Uterus (tissue), 4 donors: ENCODE data around the gene TRIM65. TPM values are rescaled to one million over a fixed set of nuclear protein-coding genes. Genes with fewer than 3 reads are reported as not detected.

ENCODE experiments used
- DNase-seq, 2 donors: peaks; one replicate each; pipeline ENCODE4 v3.0.0-alpha.2; 2019 to 2020
- H3K27ac ChIP-seq, 2 donors: fragments of 200-600 bp; sonication (generic); 1 replicate in 1 of 2; 2 replicates in 1 of 2; pipeline ENCODE4 v1.5.1; 2016 to 2018
- H3K27me3 ChIP-seq, 2 donors: fragments of 200-600 bp; sonication (generic); one replicate each; pipeline ENCODE4 v1.5.1; 2018 to 2019; ENCODE audit warnings: control low read depth in 1 of 2
- H3K36me3 ChIP-seq, 2 donors: fragments of 200-600 bp; sonication (generic); one replicate each; pipeline ENCODE4 v1.5.1; 2019; ENCODE audit warnings: control low read depth in 1 of 2
- H3K4me1 ChIP-seq, 2 donors: fragments of 200-600 bp; sonication (generic); one replicate each; pipeline ENCODE4 v1.5.1; 2018 to 2019; ENCODE audit warnings: control low read depth in 1 of 2
- H3K4me3 ChIP-seq, 2 donors: fragments of 200-600 bp; sonication (generic); 1 replicate in 1 of 2; 2 replicates in 1 of 2; pipeline ENCODE4 v1.5.1; 2018 to 2019; ENCODE audit warnings: mild to moderate bottlenecking in 1 of 2
- H3K9me3 ChIP-seq, 2 donors: fragments of 200-600 bp; sonication (generic); one replicate each; pipeline ENCODE4 v1.5.1; 2019; ENCODE audit warnings: control low read depth in 1 of 2
- CTCF ChIP-seq, 4 experiments: fragments of 200-600 bp in 2 of 4; fragments of 450-650 bp in 2 of 4; sonication (generic) in 2 of 4; IDR thresholded peaks; one replicate each; pipeline ENCODE4 v1.5.1; 2016 to 2019; ENCODE audit warnings: antibody characterized with exemption in 4 of 4, mild to moderate bottlenecking in 2 of 4, moderate library complexity in 1 of 4
- POLR2A ChIP-seq, 2 donors: fragments of 450-650 bp; IDR thresholded peaks; one replicate each; pipeline ENCODE4 v1.6.1; 2016; ENCODE audit warnings: antibody characterized with exemption in 2 of 2, mild to moderate bottlenecking in 1 of 2, moderate library complexity in 1 of 2
- intact Hi-C: fragments of 100-400 bp; cut with DNase I; formaldehyde crosslinking; loops from one replicate; pipeline ENCODE4 v1.15.1; 2023; ENCODE audit warnings: low total_unique reads
- total RNA-seq, 4 donors: library from RNA; depleted of rRNA in 3 of 4; stranded (reverse); fragments of >200 nt in 3 of 4; gene quantifications; one replicate each; pipeline versions ENCODE4 v1.1.0 to v1.2.4, GENCODE V29; 2014 to 2023
- donor health status: DM: yes; HTN: yes; CAD: no.

Gene TRIM65
- total RNA-seq, 4 donors from 2014 or later: 20.0 to 36.9 (median 30.1) TPM

- no peaks in the 10 kb centered on the region for H3K4me1 ChIP-seq
- no peaks in the 10 kb centered on the region for H3K9me3 ChIP-seq
- no peak overlapping the region for H3K27ac ChIP-seq
- H3K27me3 ChIP-seq: no peaks in the 10 kb centered on the region
- TF ChIP-seq POLR2A (IDR thresholded peaks at IDR 0.05) (no peak), CTCF (IDR thresholded peaks at IDR 0.05) (no peak)
- intact Hi-C loops: no loop called here
- DNase-seq: no peak
- no peak overlapping the region for H3K4me3 ChIP-seq
- no peaks in the 10 kb centered on the region for H3K36me3 ChIP-seq
Measured at GRCh38 chr17:75922963-75923874, 26.5 kb upstream of the TRIM65 start.

GRCh38 chr17:75922173-75922961, 25.6 kb upstream of the TRIM65 start:
- no peaks in the 10 kb centered on the region for H3K9me3 ChIP-seq
- no peak overlapping the region for H3K4me3 ChIP-seq
- H3K27me3 ChIP-seq: no peaks in the 10 kb centered on the region
- no peak overlapping the region for H3K27ac ChIP-seq
- intact Hi-C loops: no loop called here
- H3K4me1 ChIP-seq: no peaks in the 10 kb centered on the region
- TF ChIP-seq POLR2A (IDR thresholded peaks at IDR 0.05) (no peak), CTCF (IDR thresholded peaks at IDR 0.05) (no peak)
- no peak for DNase-seq
- H3K36me3 ChIP-seq: no peaks in the 10 kb centered on the region

GRCh38 chr17:75921596-75921995, 24.8 kb upstream of the TRIM65 start:
- no peak overlapping the region for H3K27ac ChIP-seq

GRCh38 chr17:75920045-75920560, 23.4 kb upstream of the TRIM65 start:
- Histone ChIP-seq H3K4me1 (no peaks in the 10 kb centered on the region), H3K4me3 (no peak overlapping the region), H3K9me3 (no peaks in the 10 kb centered on the region), H3K27ac (no peak overlapping the region), H3K36me3 (no peaks in the 10 kb centered on the region), H3K27me3 (no peaks in the 10 kb centered on the region)
- intact Hi-C loops: no loop called here
- TF ChIP-seq CTCF (IDR thresholded peaks at IDR 0.05) (no peak), POLR2A (IDR thresholded peaks at IDR 0.05) (no peak)
- DNase-seq: no peak

More at GRCh38 chr17:75921596-75921995, 24.8 kb upstream of the TRIM65 start:
- DNase-seq: no peak
- no peak overlapping the region for H3K4me3 ChIP-seq
- no peaks in the 10 kb centered on the region for H3K27me3 ChIP-seq
- no peaks in the 10 kb centered on the region for H3K36me3 ChIP-seq
- no peak for TF ChIP-seq CTCF (IDR thresholded peaks at IDR 0.05)
- TF ChIP-seq POLR2A (IDR thresholded peaks at IDR 0.05): no peak
- H3K4me1 ChIP-seq: no peaks in the 10 kb centered on the region
- H3K9me3 ChIP-seq: no peaks in the 10 kb centered on the region
- intact Hi-C loops: no loop called here
